ENCODE results near the gene IFNGR1.

The IFNGR1 gene

GRCh38 chr6:137160763-137161162, 58.4 kb downstream of the IFNGR1 start:
- Histone ChIP-seq H2AFZ (ENCODE audit: low read depth) (no peak overlapping the region), H3K9ac (no peak overlapping the region), H3K4me2 (no peak overlapping the region), H3K79me2 (ENCODE audit: insufficient read depth, low read depth) (no peaks in the 10 kb centered on the region), H3K27me3 (ENCODE audit: insufficient read depth, low read depth) (no peaks in the 10 kb centered on the region; the same call in 1 of the 2 replicates), H3K4me1 (ENCODE audit: low read depth, poor library complexity, severe bottlenecking) (peaks cover 31% of the 10 kb centered on the region), H3K27ac (no peak overlapping the region), H3K36me3 (ENCODE audit: insufficient read depth) (no peaks in the 10 kb centered on the region), H3K4me3 (IDR thresholded peaks at IDR 0.05; ENCODE audit: insufficient read depth, low read depth, low read length) (no peak overlapping the region), H4K20me1 (ENCODE audit: insufficient read depth) (0 out of 2 replicates have a peak, but pooled peaks cover 3% of the 10 kb centered on the region)
- TF ChIP-seq CTCF (conservative IDR thresholded peaks at IDR 0.05; ENCODE audit: low read depth, low read length), result no peak

- 0 out of 2 replicates have a peak, but pooled peaks cover under 1% of the 10 kb centered on the region for H4K20me1 ChIP-seq (ENCODE audit: insufficient read depth)
- H3K4me3 ChIP-seq (IDR thresholded peaks at IDR 0.05; ENCODE audit: insufficient read depth, low read depth, low read length), result no peak overlapping the region
- H2AFZ ChIP-seq (ENCODE audit: low read depth), result no peak overlapping the region
- H3K36me3 ChIP-seq (ENCODE audit: insufficient read depth), result no peaks in the 10 kb centered on the region
- no peak for TF ChIP-seq CTCF (conservative IDR thresholded peaks at IDR 0.05; ENCODE audit: low read depth, low read length)
- H3K79me2 ChIP-seq (ENCODE audit: insufficient read depth, low read depth), result no peaks in the 10 kb centered on the region
- no peaks in the 10 kb centered on the region; the same call in 1 of the 2 replicates for H3K27me3 ChIP-seq (ENCODE audit: insufficient read depth, low read depth)
- H3K27ac ChIP-seq, result no peak overlapping the region
- peaks cover 27% of the 10 kb centered on the region for H3K4me1 ChIP-seq (ENCODE audit: low read depth, poor library complexity, severe bottlenecking)
- no peak overlapping the region for H3K4me2 ChIP-seq
- no peak overlapping the region for H3K9ac ChIP-seq
Measured at GRCh38 chr6:137159912-137160311, 59.3 kb downstream of the IFNGR1 start.

DNA sequence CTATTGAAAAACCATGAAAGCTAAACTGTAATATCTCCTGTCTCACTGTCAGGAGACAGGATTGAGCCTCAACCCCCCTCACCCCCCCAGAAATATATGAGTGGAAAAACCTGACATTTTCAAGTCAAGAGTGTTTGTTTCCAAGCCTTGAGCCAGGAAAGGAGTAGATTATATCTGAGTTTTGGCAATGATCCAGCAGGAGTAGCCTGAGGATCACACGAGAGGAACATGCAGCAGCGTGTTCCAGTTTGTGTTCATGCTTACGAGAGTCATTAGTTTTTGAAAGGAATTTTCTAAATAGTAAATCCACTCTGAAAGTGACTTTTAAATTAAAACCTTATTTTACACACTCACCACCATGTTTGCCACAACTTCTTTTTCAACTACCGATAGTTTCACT, 61.6 kb downstream of the IFNGR1 start:
- Histone ChIP-seq H4K20me1 (ENCODE audit: insufficient read depth) (no peaks in the 10 kb centered on the region), H3K4me3 (IDR thresholded peaks at IDR 0.05; ENCODE audit: insufficient read depth, low read depth, low read length) (no peak overlapping the region), H3K36me3 (ENCODE audit: insufficient read depth) (no peaks in the 10 kb centered on the region), H3K79me2 (ENCODE audit: insufficient read depth, low read depth) (no peaks in the 10 kb centered on the region), H3K4me1 (ENCODE audit: low read depth, poor library complexity, severe bottlenecking) (peaks cover 13% of the 10 kb centered on the region), H3K27me3 (ENCODE audit: insufficient read depth, low read depth) (no peaks in the 10 kb centered on the region; the same call in 1 of the 2 replicates), H3K9ac (no peak overlapping the region), H3K4me2 (no peak overlapping the region), H2AFZ (ENCODE audit: low read depth) (no peak overlapping the region), H3K27ac (no peak overlapping the region)
- no peak for TF ChIP-seq CTCF (conservative IDR thresholded peaks at IDR 0.05; ENCODE audit: low read depth, low read length)

- H3K4me1 ChIP-seq (ENCODE audit: low read depth, poor library complexity, severe bottlenecking), result peaks cover 13% of the 10 kb centered on the region
- H3K79me2 ChIP-seq (ENCODE audit: insufficient read depth, low read depth), result no peaks in the 10 kb centered on the region
- H3K4me2 ChIP-seq, result no peak overlapping the region
- H3K4me3 ChIP-seq (IDR thresholded peaks at IDR 0.05; ENCODE audit: insufficient read depth, low read depth, low read length), result no peak overlapping the region
- no peak overlapping the region for H2AFZ ChIP-seq (ENCODE audit: low read depth)
- TF ChIP-seq CTCF (conservative IDR thresholded peaks at IDR 0.05; ENCODE audit: low read depth, low read length), result no peak
- no peak overlapping the region for H3K27ac ChIP-seq
- H4K20me1 ChIP-seq (ENCODE audit: insufficient read depth), result no peaks in the 10 kb centered on the region
- no peaks in the 10 kb centered on the region for H3K36me3 ChIP-seq (ENCODE audit: insufficient read depth)
- no peaks in the 10 kb centered on the region; the same call in 1 of the 2 replicates for H3K27me3 ChIP-seq (ENCODE audit: insufficient read depth, low read depth)
- H3K9ac ChIP-seq, result no peak overlapping the region
Measured at GRCh38 chr6:137156650-137157049, 62.5 kb downstream of the IFNGR1 start.

Measured in KMS-11 (cell line).